Smooth muscle cell of the pulmonary artery (primary cell): Measurements from ENCODE around the gene AMTN. TPM values are rescaled to one million over a fixed set of nuclear protein-coding genes. Genes with fewer than 3 reads are reported as not detected.

Experiments used
- total RNA-seq: library from RNA; depleted of rRNA; stranded (reverse); fragments of >200 nt; gene quantifications from 2 replicates; pipeline ENCODE4 v1.2.3, GENCODE V29; 2014

The AMTN gene, protein sequence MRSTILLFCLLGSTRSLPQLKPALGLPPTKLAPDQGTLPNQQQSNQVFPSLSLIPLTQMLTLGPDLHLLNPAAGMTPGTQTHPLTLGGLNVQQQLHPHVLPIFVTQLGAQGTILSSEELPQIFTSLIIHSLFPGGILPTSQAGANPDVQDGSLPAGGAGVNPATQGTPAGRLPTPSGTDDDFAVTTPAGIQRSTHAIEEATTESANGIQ
- 0.13 TPM in 1 of 2 replicates, not detected in the other for total RNA-seq

DNA sequence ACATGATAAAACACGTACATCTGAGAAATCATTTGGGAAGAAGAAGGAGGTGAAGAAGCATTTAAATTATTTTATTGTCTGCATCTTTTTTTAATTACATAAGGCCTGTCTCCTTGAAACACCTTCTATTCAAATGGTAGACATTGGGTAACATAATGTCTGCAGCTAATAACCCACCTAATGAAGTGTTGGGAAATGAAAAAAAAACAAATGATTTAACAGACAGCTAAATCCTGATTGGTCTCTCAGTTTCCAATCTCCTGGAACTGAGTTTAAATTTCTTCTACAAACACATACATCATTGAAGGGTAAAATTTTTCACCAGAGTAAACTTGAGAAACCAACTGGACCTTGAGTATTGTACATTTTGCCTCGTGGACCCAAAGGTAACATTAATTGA lies at the start of gene AMTN:
AMTN (plus strand) TSS at position 301 of the 400 bp plus-strand sequence. CDS start 209 bp downstream, outside the sequence.

DNA sequence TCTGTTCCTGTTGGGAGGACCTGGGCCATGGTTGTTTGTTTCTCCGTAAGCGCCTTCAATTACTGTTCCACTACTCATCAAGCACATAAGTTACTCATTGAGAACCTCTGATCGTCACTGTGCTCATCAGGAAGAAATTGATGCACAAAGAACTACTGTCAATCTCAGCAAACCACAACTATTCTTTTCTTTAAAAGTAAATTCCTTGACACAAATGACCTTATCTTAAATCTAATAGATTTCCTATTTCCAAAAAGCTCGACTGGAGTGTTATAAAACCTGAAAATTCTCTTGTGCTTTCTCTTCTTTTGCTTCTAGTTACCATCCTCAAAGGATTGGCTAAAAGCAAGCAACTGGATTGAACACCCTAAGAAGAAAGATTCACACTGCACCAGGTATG lies 46.5 kb upstream of the AMTN start, which contains the start of gene MUC7:
MUC7 (plus strand) TSS at position 301 of the 400 bp plus-strand sequence. CDS start 1,825 bp downstream, outside the sequence.

Other genes starting within 250 kb of the AMTN start
- not detected in 2 replicates for gene CABS1, start 183.6 kb upstream of the AMTN start, total RNA-seq
- not detected in 2 replicates for gene SMR3A, start 157.8 kb upstream of the AMTN start, total RNA-seq
- gene SMR3B, start 135.4 kb upstream of the AMTN start, total RNA-seq: not detected in 2 replicates
- gene OPRPN, start 120.6 kb upstream of the AMTN start, total RNA-seq: not detected in 2 replicates
- gene MUC7, start 46.4 kb upstream of the AMTN start, total RNA-seq: not detected in 2 replicates
- gene AMBN, start 73.7 kb downstream of the AMTN start, total RNA-seq: not detected in 2 replicates
- 0.13 TPM in 1 of 2 replicates, not detected in the other for gene ENAM, start 110.2 kb downstream of the AMTN start, total RNA-seq
- 0.10 and 0.13 TPM in 2 replicates for gene JCHAIN, start 147.9 kb downstream of the AMTN start, total RNA-seq
- gene UTP3, start 170.0 kb downstream of the AMTN start, total RNA-seq: 15.6 and 16.5 TPM in 2 replicates
- gene RUFY3, start 203.4 kb downstream of the AMTN start, total RNA-seq: 54.0 and 55.2 TPM in 2 replicates